ENCODE measurements around the gene PHLDA2.
"Not testable (repeated sequence)": the region's sequence is repeated elsewhere in the genome, so short reads cannot be mapped to it uniquely, and the experiment has no call there.

The PHLDA2 gene

GRCh38 chr11:2944530-2944929, 15.3 kb upstream of the PHLDA2 start:
- DNase-seq = no peak

- DNase-seq = no peak
Observed at GRCh38 chr11:2943711-2944118, 14.5 kb upstream of the PHLDA2 start.

GRCh38 chr11:2942872-2943710, 13.9 kb upstream of the PHLDA2 start:
- no peak for DNase-seq

GRCh38 chr11:2942447-2942846, 13.2 kb upstream of the PHLDA2 start:
- DNase-seq = no peak

GRCh38 chr11:2940921-2941821, 12.0 kb upstream of the PHLDA2 start:
- DNase-seq = no peak

DNA sequence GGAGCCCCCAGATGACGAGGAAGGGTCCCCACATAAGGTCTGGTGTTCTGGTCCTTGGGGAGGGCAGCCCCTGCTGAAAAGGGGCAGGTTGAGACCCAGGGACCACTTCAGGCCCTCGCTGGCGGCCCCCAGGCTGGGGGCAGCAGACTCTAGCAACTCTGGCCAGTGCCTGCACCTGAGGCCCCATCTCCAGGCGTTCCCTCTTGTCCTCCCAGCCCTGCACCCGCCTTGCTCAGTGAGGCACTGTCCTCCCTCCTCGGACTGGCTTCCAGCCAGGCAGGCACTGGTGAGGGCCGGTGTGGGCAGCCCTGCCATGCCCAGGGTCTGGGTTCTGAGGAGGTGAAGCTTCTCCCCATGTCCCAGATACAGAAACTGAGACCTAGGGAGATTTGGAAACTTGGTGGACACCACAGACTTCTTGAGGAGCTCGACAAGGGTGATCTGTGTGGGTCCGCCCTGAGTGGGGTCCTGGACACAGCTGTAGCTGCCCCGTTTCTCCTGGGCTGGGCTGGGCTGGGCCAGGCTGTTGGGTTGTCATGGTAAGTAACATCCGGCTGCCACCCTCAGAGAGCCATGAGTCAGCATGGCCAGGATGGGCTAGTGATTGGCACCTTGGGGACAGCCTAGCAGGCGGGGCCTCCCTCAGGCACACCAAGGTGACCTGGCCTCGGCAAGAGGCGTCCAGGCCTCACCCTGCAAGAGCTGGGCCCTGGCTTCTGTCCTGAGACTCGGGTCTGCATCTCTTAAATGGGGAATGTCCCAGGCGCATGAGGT, 11.1 kb upstream of the PHLDA2 start:
- DNase-seq = no peak

GRCh38 chr11:2938458-2939418, 9.5 kb upstream of the PHLDA2 start:
- DNase-seq = not testable (repeated sequence)

GRCh38 chr11:2937641-2938457, 8.6 kb upstream of the PHLDA2 start:
- not testable (repeated sequence) for DNase-seq

GRCh38 chr11:2934611-2935239, 5.5 kb upstream of the PHLDA2 start:
- DNase-seq = no peak

GRCh38 chr11:2934021-2934550, 4.9 kb upstream of the PHLDA2 start:
- no peak for DNase-seq

GRCh38 chr11:2933375-2934020, 4.3 kb upstream of the PHLDA2 start:
- DNase-seq = no peak

DNA sequence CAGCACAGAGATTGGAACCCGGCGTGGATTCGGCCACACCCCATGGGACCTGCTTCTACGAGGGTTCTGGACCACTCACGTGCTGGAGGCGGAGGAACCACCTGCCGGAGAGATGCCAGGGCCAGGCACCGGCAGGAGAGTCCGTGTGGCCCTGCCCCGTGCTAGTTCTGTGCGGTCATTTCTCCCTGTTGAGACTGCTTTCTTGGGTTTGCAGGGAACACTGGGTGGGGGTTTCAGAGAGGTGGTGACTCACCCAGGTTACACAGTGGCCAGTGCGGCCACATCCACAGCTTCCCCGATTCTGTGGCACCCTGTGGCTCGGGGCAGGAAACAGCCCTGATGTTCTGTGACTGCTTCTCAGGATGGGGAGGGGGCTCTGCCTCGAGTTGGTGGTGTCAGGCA, 3.6 kb upstream of the PHLDA2 start:
- DNase-seq = no peak

- DNase-seq = no peak
Observed at GRCh38 chr11:2931771-2932738, 2.8 kb upstream of the PHLDA2 start.

DNA sequence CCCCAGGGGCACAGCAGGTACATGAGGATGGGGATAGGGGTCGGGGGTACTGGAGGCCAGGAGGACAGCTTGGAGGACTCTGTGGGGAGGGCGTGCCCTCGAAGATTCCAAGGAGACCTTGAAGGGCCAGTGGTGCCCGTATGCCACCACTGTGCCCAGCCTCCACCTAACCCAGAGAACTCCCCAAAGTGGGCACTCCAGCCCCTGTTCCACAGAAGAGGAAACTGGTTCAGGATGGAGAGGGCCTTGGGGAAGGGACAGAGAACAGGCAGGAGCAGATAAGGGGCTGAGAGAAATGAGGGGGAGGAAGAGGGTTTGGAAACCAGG, 2.2 kb upstream of the PHLDA2 start:
- no peak for DNase-seq

- DNase-seq = no peak
Observed at GRCh38 chr11:2930704-2931419, 1.6 kb upstream of the PHLDA2 start.

DNA sequence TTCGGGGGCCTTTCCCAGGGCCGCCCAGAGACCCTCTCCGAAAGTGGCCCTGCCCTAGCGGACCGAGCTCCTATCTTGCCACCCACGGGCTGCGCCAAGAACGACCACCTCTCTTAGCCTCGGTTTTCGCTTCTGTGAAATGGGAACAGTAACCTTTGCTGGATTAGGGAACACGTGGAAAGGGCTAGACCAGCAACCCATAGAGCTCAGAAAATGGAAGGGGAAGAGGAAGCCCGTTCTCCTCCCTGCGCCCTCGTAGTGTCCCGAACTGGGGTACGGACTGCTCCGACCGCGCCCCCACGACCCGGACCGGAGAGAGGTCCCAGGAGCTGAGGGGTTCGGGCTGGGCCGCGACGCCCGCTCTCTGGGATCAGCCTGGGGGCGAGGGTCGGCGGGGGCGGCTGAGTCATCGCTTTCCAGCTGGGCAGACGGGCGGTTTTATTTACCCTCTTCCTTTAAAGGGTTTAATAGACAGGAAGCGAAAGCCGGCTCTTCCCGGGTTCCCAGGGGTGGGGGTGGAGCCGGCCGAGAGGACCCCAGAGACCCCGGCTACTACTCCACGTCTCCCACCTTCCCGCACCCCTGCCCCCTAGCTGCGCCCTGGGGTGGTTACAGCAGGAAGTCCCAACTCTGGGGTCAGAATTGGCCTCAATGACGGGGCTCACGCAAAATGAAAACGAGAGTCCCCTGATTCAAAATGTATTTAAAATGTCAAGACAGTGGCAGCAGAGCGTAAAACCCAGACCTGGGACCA, 907 bp upstream of the PHLDA2 start:
- no peak for DNase-seq

DNA sequence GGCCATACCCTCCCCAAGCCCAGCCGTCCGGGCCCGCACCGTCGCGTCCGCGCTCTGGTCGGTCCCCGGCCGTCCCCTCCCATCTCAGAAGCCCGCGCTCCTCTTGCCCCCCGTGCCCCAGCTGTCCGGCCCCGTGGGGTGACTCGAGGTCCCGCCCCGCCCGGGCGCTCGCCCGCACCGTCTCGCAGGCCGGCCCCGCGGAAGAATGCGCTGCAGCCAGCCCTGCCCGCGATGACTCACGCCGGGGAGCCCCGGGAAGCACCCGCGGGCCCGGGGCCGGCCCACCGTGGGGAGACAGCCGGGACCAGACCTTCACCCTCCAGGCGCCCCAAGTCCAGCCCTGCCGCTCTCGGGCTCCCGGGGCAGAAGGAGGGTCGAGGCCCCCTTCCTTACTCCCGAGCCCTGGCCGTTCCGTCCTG, 320 bp upstream of the PHLDA2 start:
- DNase-seq = no peak
